ENCODE measurements around the gene ADAT3.

GRCh38 chr19:1954532-1954933, 49.3 kb downstream of the ADAT3 start:
- TF ChIP-seq CTCF (IDR thresholded peaks at IDR 0.05; ENCODE audit: low read length) = no peak
- TF ChIP-seq EZH2 (optimal IDR thresholded peaks at IDR 0.05; ENCODE audit: low read depth, low read length) = no peak
